Amygdala (tissue), 56 donors: ENCODE results near the gene OGFOD1.
A peak's percentile ranks its signal among the peaks of the same experiment; 100 is the strongest.

Experiments used
- DNase-seq, 56 donors: peaks; one replicate each; lab custom pipeline; 2025; lab: John Stamatoyannopoulos, UW

The OGFOD1 gene

DNA sequence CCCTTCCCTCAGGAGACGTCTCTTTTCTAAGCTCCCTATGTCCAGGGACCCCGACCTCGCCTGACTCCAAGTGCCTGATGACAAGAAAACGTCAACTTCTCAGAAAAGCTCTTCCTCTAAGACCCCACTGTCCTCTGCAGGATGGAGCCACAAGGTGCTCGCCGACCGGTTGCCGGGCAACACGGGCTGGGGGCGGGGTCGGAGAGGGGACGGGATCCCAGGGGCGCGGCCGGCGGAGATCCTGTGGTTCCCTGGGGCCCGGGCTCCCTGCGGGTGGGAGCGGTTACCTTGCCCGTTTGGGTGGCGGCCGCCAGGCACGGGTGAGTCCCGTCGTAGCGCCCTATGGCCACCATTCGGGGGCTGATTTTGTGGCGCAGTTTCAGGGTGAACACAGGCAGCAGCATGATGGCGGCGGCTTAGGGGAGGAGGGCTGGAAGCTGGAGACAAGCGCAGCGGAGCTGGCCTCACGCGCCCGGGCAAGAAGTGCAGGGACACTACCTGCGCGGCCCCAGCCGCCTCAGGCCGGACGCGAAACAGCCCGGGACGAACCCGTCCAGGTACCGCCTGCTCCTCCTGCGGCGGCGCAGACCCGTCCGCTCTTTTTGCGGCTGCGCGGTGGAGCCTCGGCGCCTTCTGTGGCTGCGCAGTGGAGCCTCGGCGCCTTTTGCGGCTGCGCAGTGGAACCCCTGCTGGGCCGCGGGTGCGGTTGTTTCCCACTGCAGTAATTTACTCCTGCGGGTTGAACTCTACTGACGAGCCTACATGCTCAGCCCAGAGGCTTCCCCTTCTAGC is 68.3 kb downstream of the OGFOD1 start, which contains the start of gene BBS2:
BBS2 (minus strand) TSS at position 566 of the 792 bp plus-strand sequence; CDS start at position 404, 162 bp downstream.
- DNase-seq, result peak; percentile 35 to 96 (median 84)

GRCh38 chr16:56520251-56520577 is 68.9 kb downstream of the OGFOD1 start:
- DNase-seq, result no peak

DNA sequence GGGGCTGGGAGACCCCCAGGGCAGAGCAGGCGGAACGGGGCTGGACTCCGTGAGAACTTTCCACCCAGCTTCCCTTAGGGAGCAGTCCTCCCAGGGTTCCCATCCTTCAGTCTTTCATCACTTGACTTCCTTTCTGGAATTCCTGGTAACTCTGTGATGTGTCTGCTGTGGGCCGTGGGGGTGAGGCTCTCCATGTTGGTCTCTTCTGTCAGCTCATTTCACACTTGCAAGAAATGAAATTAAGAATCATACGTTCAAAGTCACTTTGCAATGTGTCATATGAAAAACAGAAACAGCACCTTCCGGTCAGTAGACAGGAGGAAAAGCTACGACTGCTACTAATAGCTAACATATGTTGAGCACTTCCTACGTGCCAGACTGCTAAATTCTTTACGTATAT is 73.9 kb downstream of the OGFOD1 start:
- no peak for DNase-seq
